ENCODE measurements around the gene ATG10. TPM values are rescaled to one million over a fixed set of nuclear protein-coding genes. Genes with fewer than 3 reads are reported as not detected.

ATG10 gene
- total RNA-seq, 1 experiment from 2014 or later = 7.6 TPM

DNA sequence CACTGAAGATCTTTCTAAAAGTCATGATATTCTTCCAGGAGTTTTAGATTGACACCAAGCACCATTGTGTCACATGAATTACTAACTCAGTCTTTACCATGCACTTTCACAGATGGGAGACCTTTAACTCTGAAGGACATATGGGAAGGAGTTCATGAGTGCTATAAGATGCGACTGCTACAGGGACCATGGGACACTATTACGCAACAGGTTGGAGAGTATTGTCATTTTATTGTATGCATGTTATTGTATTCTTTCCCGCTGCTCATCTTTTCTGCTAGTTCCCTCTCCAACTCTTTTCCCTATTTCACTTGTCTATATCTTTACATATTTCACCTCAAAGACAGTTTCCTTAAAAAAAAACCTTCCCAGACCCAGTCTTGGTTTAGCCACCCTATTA lies 206.6 kb downstream of the ATG10 start:
- H3K56ac ChIP-seq (ENCODE audit: insufficient read length, low read depth, low read length) = no peak overlapping the region
- no CpG with 5 or more reads among the region's 3 CpGs for WGBS (ENCODE audit: extremely low coverage, insufficient read length, low lambda C conversion rate)

More for the DNA sequence above, 206.6 kb downstream of the ATG10 start:
- H3K9ac ChIP-seq (ENCODE audit: extremely low read depth, insufficient read length, low read length) = no peak overlapping the region
- no peak overlapping the region for H3K4me2 ChIP-seq (ENCODE audit: insufficient read depth, insufficient read length, low read length)
- H4K8ac ChIP-seq (replicated peaks; ENCODE audit: insufficient read length, low read depth, low read length) = no peak overlapping the region
- H3K23me2 ChIP-seq (ENCODE audit: insufficient read length, low read depth, low read length, poor library complexity, severe bottlenecking) = no peaks in the 10 kb centered on the region
- H3K79me2 ChIP-seq (ENCODE audit: insufficient read depth, low read length) = no peaks in the 10 kb centered on the region
- no peak overlapping the region for H3K27ac ChIP-seq (ENCODE audit: insufficient read length, low read depth, low read length)
- H4K20me1 ChIP-seq (ENCODE audit: control insufficient read depth, insufficient read depth, insufficient read length) = no peaks in the 10 kb centered on the region
- no peak overlapping the region for H2BK12ac ChIP-seq (ENCODE audit: insufficient read length, low read depth, low read length)
- H2BK5ac ChIP-seq (ENCODE audit: insufficient read length, low read length) = no peak overlapping the region
- no peak overlapping the region for H3K23ac ChIP-seq (ENCODE audit: insufficient read length, low read depth, low read length)
- H2AK5ac ChIP-seq (ENCODE audit: insufficient read length, low read length) = no peak overlapping the region
- no peaks in the 10 kb centered on the region for H3K4me1 ChIP-seq (ENCODE audit: insufficient read depth, low read length)
- no peak overlapping the region for H2AFZ ChIP-seq (ENCODE audit: low read length)
- no peaks in the 10 kb centered on the region for H3K79me1 ChIP-seq (ENCODE audit: insufficient read depth, low read depth, low read length, poor library complexity, severe bottlenecking)
- no peak overlapping the region for H3K4ac ChIP-seq (ENCODE audit: low read depth, low read length)
- H3K4me1 Mint-ChIP-seq = peaks cover 2 to 3% of the 10 kb centered on the region in 2 experiments; a peak in 3 of 4 replicates
- H3K27ac Mint-ChIP-seq = no peak overlapping the region
- no peak overlapping the region for H2BK20ac ChIP-seq (ENCODE audit: low read depth, low read length, poor library complexity, severe bottlenecking)
- H3K4me3 Mint-ChIP-seq = no peak overlapping the region
- H3K18ac ChIP-seq (ENCODE audit: insufficient read length, low read depth, low read length) = no peak overlapping the region
- no peaks in the 10 kb centered on the region for H3K9me3 ChIP-seq (ENCODE audit: control insufficient read depth, low read depth, low read length)
- no peak overlapping the region for H3K14ac ChIP-seq (ENCODE audit: insufficient read depth, low read length)
- no peak overlapping the region for H2BK15ac ChIP-seq (ENCODE audit: low read depth, low read length)
- no peak for DNase-seq
- no peak overlapping the region for H4K5ac ChIP-seq (ENCODE audit: insufficient read length, low read depth, low read length)
- H2BK120ac ChIP-seq (ENCODE audit: low read depth, low read length, poor library complexity, severe bottlenecking) = no peak overlapping the region
- H3K27me3 Mint-ChIP-seq (ENCODE audit: low read depth) = no peaks in the 10 kb centered on the region
- no peaks in the 10 kb centered on the region; a peak in 1 of 7 replicates for H3K36me3 Mint-ChIP-seq (ENCODE audit: insufficient read depth in 1 of 3, low read depth in 3 of 3)
- H4K91ac ChIP-seq (ENCODE audit: insufficient read length, low read depth, low read length) = no peak overlapping the region
- H3K27me3 ChIP-seq (ENCODE audit: insufficient read depth, low read length) = no peaks in the 10 kb centered on the region
- no peak overlapping the region for H3T11ph ChIP-seq (ENCODE audit: low read length)
- no peaks in the 10 kb centered on the region for H3K9me3 Mint-ChIP-seq
- TF ChIP-seq, protein P1, sequence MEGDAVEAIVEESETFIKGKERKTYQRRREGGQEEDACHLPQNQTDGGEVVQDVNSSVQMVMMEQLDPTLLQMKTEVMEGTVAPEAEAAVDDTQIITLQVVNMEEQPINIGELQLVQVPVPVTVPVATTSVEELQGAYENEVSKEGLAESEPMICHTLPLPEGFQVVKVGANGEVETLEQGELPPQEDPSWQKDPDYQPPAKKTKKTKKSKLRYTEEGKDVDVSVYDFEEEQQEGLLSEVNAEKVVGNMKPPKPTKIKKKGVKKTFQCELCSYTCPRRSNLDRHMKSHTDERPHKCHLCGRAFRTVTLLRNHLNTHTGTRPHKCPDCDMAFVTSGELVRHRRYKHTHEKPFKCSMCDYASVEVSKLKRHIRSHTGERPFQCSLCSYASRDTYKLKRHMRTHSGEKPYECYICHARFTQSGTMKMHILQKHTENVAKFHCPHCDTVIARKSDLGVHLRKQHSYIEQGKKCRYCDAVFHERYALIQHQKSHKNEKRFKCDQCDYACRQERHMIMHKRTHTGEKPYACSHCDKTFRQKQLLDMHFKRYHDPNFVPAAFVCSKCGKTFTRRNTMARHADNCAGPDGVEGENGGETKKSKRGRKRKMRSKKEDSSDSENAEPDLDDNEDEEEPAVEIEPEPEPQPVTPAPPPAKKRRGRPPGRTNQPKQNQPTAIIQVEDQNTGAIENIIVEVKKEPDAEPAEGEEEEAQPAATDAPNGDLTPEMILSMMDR (conservative IDR thresholded peaks at IDR 0.05) = no peak

Data from H9 (cell line).